Measurements from ENCODE around the gene MUC5AC.

MUC5AC gene

GRCh38 chr11:1217151-1217550, 59.4 kb downstream of the MUC5AC start:
- DNase-seq: no peak

- no peak for DNase-seq
Observed at GRCh38 chr11:1218256-1218787, 60.6 kb downstream of the MUC5AC start.

GRCh38 chr11:1218788-1219445, 61.2 kb downstream of the MUC5AC start:
- DNase-seq: no peak

- no peak for DNase-seq
Observed at GRCh38 chr11:1219446-1219833, 61.7 kb downstream of the MUC5AC start.

GRCh38 chr11:1219834-1220815, 62.4 kb downstream of the MUC5AC start:
- no peak for DNase-seq

- no peak for DNase-seq
Observed at GRCh38 chr11:1220941-1221721, 63.4 kb downstream of the MUC5AC start.

- DNase-seq: no peak
Observed at GRCh38 chr11:1221848-1222311, 64.1 kb downstream of the MUC5AC start.

- DNase-seq: no peak
Observed at GRCh38 chr11:1222491-1223345, 65.0 kb downstream of the MUC5AC start, which contains the start of gene MUC5B. Gene MUC5B, plus strand, starts transcription at chr11:1223066. Its CDS starts 58 bp downstream, at chr11:1223124.

- no peak for DNase-seq
Observed at GRCh38 chr11:1223346-1224110, 65.8 kb downstream of the MUC5AC start.

GRCh38 chr11:1224111-1224490, 66.3 kb downstream of the MUC5AC start:
- no peak for DNase-seq

GRCh38 chr11:1224491-1225385, 67.0 kb downstream of the MUC5AC start:
- no peak for DNase-seq

GRCh38 chr11:1225386-1226225, 67.9 kb downstream of the MUC5AC start:
- no peak for DNase-seq

- no peak for DNase-seq
Observed at GRCh38 chr11:1226226-1226985, 68.7 kb downstream of the MUC5AC start.

GRCh38 chr11:1226986-1227550, 69.3 kb downstream of the MUC5AC start:
- no peak for DNase-seq

GRCh38 chr11:1227551-1228100, 69.9 kb downstream of the MUC5AC start:
- DNase-seq: no peak

GRCh38 chr11:1228101-1228821, 70.5 kb downstream of the MUC5AC start:
- DNase-seq: no peak

All from activated naive CD4-positive, alpha-beta T cell treated with anti-CD3 and anti-CD28 coated beads, Interleukin-2, amount 50 U/mL, for 16 hours (primary cell).